OCI-M1 (cell line): ENCODE measurements around the gene IL2RA.

Source experiments
- DNase-seq: peaks from one replicate; lab custom pipeline; 2025; lab: John Stamatoyannopoulos, UW

Gene IL2RA

GRCh38 chr10:6038071-6038631, 24.0 kb downstream of the IL2RA start:
- DNase-seq: peak; percentile 65

GRCh38 chr10:6037422-6037821, 24.7 kb downstream of the IL2RA start:
- DNase-seq: no peak

GRCh38 chr10:6036861-6037321, 25.3 kb downstream of the IL2RA start:
- DNase-seq: no peak

- DNase-seq: no peak
These were observed 26.1 kb downstream of the IL2RA start for GRCh38 chr10:6035931-6036575.

- no peak for DNase-seq
These were observed 26.9 kb downstream of the IL2RA start for GRCh38 chr10:6035101-6035834.

- DNase-seq: no peak
These were observed 27.8 kb downstream of the IL2RA start for GRCh38 chr10:6034371-6034770.

- peak; percentile 87 for DNase-seq
These were observed 28.2 kb downstream of the IL2RA start for GRCh38 chr10:6033954-6034353.

- no peak for DNase-seq
These were observed 31.2 kb downstream of the IL2RA start for GRCh38 chr10:6030940-6031339.

- DNase-seq: no peak
These were observed 31.9 kb downstream of the IL2RA start for GRCh38 chr10:6030217-6030616.

GRCh38 chr10:6027929-6028328, 34.2 kb downstream of the IL2RA start:
- no peak for DNase-seq

GRCh38 chr10:6025683-6026255, 36.4 kb downstream of the IL2RA start:
- DNase-seq: no peak

- DNase-seq: no peak
These were observed 37.9 kb downstream of the IL2RA start for GRCh38 chr10:6024334-6024682.

- no peak for DNase-seq
These were observed 38.4 kb downstream of the IL2RA start for GRCh38 chr10:6023661-6024333.

- no peak for DNase-seq
These were observed 39.5 kb downstream of the IL2RA start for GRCh38 chr10:6022660-6023059.

- DNase-seq: no peak
These were observed 41.3 kb downstream of the IL2RA start for GRCh38 chr10:6020826-6021225.

- no peak for DNase-seq
These were observed 42.4 kb downstream of the IL2RA start for GRCh38 chr10:6019796-6020195.

GRCh38 chr10:6019010-6019782, 43.0 kb downstream of the IL2RA start:
- DNase-seq: peak; percentile 10

GRCh38 chr10:6018422-6018821, 43.7 kb downstream of the IL2RA start:
- DNase-seq: no peak

GRCh38 chr10:6017781-6018354, 44.3 kb downstream of the IL2RA start:
- DNase-seq: no peak

- peak; percentile 91 for DNase-seq
These were observed 47.9 kb downstream of the IL2RA start for GRCh38 chr10:6014241-6014761.
